ENCODE results near the gene NCAM2. TPM values are rescaled to one million over a fixed set of nuclear protein-coding genes. Genes with fewer than 3 reads are reported as not detected.

Gene NCAM2
- total and polyA plus RNA-seq, 2 of the 8 experiments (the other 6 are each of a cell fraction or from before 2014, with no cell fraction given) = 0.14 to 1.1 TPM

DNA sequence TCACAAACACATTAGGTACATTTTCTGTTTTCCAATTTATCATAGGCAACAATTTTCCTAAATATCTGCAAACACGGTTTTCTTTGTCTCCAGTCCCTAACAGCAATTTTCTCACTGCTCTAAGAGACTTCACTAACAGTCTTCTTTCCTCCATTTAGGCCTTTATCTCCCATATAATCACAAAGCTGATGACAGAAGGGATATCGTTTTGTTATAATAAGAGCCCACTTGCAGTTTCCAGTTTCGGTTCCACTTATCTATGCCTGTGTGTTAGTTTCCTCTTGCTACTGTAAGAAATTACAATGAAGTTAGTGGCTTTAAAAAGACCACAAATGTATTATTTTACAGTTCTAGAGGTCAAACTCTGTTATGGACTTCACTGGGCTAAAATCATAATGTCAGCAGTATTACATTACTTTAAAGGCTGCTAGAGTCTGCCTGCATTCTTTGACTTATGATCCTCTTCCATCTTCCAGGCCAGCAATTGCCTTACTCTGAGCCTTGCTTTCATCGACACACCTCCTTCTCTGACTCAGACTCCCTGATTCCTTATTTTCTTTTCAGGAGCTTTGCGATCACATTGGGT lies 549.3 kb downstream of the NCAM2 start:
- Histone ChIP-seq H3K79me1 (ENCODE audit: low read depth, low read length) (no peaks in the 10 kb centered on the region), H2BK15ac (ENCODE audit: low read length) (no peak overlapping the region), H3K14ac (ENCODE audit: insufficient read length) (no peak overlapping the region), H3K9me3 (ENCODE audit: insufficient read depth in 2 of 2, low read depth in 1 of 2, low read length in 1 of 2) (no peaks in the 10 kb centered on the region), H2BK5ac (ENCODE audit: low read depth, low read length) (no peak overlapping the region), H3K4me2 (ENCODE audit: insufficient read depth in 1 of 2, low read depth in 2 of 2, low read length in 2 of 2) (no peak overlapping the region), H3K79me2 (ENCODE audit: control insufficient read depth in 1 of 2, insufficient read depth in 2 of 2, low read length in 2 of 2) (no peaks in the 10 kb centered on the region), H3K23ac (ENCODE audit: insufficient read length) (no peak overlapping the region), H3K56ac (replicated peaks; ENCODE audit: insufficient read length, low read depth, low read length) (no peak overlapping the region), H3K4ac (replicated peaks; ENCODE audit: insufficient read length, low read depth, low read length) (no peak overlapping the region), H3K36me3 (ENCODE audit: control insufficient read depth in 2 of 4, insufficient read depth in 4 of 4, low read length in 3 of 4) (no peaks in the 10 kb centered on the region), H3K27me3 (replicated peaks in 1 of 4; ENCODE audit: control insufficient read depth in 3 of 4, extremely low read depth in 1 of 4, insufficient read depth in 3 of 4, low read length in 3 of 4) (no peaks in the 10 kb centered on the region), H4K5ac (ENCODE audit: insufficient read length, low read depth, low read length) (no peak overlapping the region), H3K4me3 (ENCODE audit: extremely low read depth in 1 of 4, insufficient read depth in 2 of 4, low read depth in 3 of 4, low read length in 4 of 4) (no peak overlapping the region), H4K91ac (replicated peaks; ENCODE audit: insufficient read length, low read length) (no peak overlapping the region), H3K9ac (replicated peaks in 1 of 4; ENCODE audit: extremely low read depth in 1 of 4, low read depth in 3 of 4, low read length in 3 of 4) (no peak overlapping the region), H4K8ac (ENCODE audit: extremely low read depth, insufficient read depth, low read length) (no peak overlapping the region), H2AFZ (ENCODE audit: low read length) (no peak overlapping the region), H2BK12ac (ENCODE audit: low read depth, low read length) (no peak overlapping the region), H2AK5ac (ENCODE audit: low read depth, low read length) (no peak overlapping the region), H4K20me1 (replicated peaks in 1 of 2; ENCODE audit: control insufficient read depth in 1 of 2, insufficient read depth in 2 of 2, low read length in 2 of 2) (no peaks in the 10 kb centered on the region), H3K27ac (ENCODE audit: low read depth, low read length) (no peak overlapping the region), H3K4me1 (replicated peaks in 1 of 4; ENCODE audit: control insufficient read depth in 3 of 4, insufficient read depth in 4 of 4, low read length in 3 of 4) (no peaks in the 10 kb centered on the region), H2BK120ac (replicated peaks; ENCODE audit: low read depth, low read length) (no peak overlapping the region), H3K23me2 (ENCODE audit: low read depth, low read length) (no peaks in the 10 kb centered on the region), H3K18ac (ENCODE audit: extremely low read depth, low read length) (no peak overlapping the region), H2BK20ac (ENCODE audit: low read length) (no peak overlapping the region)
- WGBS, 2 experiments (ENCODE audit: extremely low coverage in 1 of 2, insufficient coverage in 1 of 2, insufficient read length in 1 of 2, insufficient replicate concordance in 2 of 2, low coverage in 1 of 2, low lambda C conversion rate in 2 of 2, missing lambda C conversion rate in 1 of 2) = 85% methylated on average over 5 of the region's 5 CpGs; no CpG with 5 or more reads in 1 of the 2 experiments
- DNase-seq (ENCODE audit: low read depth in 1 of 2, low spot score in 2 of 2) (no peak), FAIRE-seq (no peak)
- ChIA-PET POLR2A (ENCODE audit: partially characterized antibody) (no interaction called here), CTCF (ENCODE audit: partially characterized antibody) (no interaction called here)
- no peak for TF ChIP-seq TCF12 (IDR thresholded peaks at IDR 0.05; ENCODE audit: low read depth, low read length)
- no peak for TF ChIP-seq EP300 (IDR thresholded peaks at IDR 0.05; ENCODE audit: borderline replicate concordance in 1 of 2, low read depth in 2 of 2, low read length in 2 of 2)
- no peak for TF ChIP-seq RFX5 (IDR thresholded peaks at IDR 0.05; ENCODE audit: borderline replicate concordance, low read depth, low read length)
- TF ChIP-seq EGR1 (IDR thresholded peaks at IDR 0.05; ENCODE audit: borderline replicate concordance, low read depth, low read length) = no peak
